RCC 7860 (cell line): ENCODE results near the gene SLC18A2.

Experiments used
- DNase-seq: peaks from one replicate; pipeline ENCODE4 v3.0.0-alpha.2; 2015; ENCODE audit warnings: low spot score
- FAIRE-seq: peaks from 2 replicates; lab custom pipeline; 2012; peaks lifted over from hg19 to GRCh38; lab: Jason Lieb, UNC

SLC18A2 gene

GRCh38 chr10:117306674-117307073, 65.8 kb downstream of the SLC18A2 start:
- DNase-seq = no peak
- FAIRE-seq = peak; percentile 16

DNA sequence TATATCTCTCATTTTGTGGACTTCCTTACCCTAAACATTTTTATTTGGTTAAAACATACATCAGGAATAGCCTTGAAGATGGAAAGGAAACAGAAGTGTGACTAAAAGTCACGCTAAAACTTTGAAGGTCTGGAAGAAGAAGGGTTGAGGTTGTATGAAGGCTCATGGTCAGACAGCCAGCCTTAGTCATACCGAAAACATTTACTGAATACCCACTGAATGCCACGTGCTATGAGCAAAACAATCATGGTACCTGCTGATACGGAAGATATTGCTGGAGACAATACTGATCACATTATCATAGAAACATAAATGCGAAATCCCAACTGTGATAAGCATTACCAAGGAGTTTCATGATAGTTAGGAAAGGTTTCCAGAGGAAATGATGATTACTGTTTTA, 70.3 kb downstream of the SLC18A2 start:
- DNase-seq (no peak), FAIRE-seq (no peak)

- FAIRE-seq (no peak), DNase-seq (no peak)
Measured at GRCh38 chr10:117312430-117312829, 71.5 kb downstream of the SLC18A2 start.

GRCh38 chr10:117313641-117314040, 72.7 kb downstream of the SLC18A2 start:
- no peak for DNase-seq

GRCh38 chr10:117316701-117317100, 75.8 kb downstream of the SLC18A2 start:
- DNase-seq = no peak
- no peak for FAIRE-seq

More at GRCh38 chr10:117313641-117314040, 72.7 kb downstream of the SLC18A2 start:
- FAIRE-seq = no peak

GRCh38 chr10:117318909-117319308, 78.0 kb downstream of the SLC18A2 start:
- peak; percentile 78 for FAIRE-seq
- DNase-seq = no peak

DNA sequence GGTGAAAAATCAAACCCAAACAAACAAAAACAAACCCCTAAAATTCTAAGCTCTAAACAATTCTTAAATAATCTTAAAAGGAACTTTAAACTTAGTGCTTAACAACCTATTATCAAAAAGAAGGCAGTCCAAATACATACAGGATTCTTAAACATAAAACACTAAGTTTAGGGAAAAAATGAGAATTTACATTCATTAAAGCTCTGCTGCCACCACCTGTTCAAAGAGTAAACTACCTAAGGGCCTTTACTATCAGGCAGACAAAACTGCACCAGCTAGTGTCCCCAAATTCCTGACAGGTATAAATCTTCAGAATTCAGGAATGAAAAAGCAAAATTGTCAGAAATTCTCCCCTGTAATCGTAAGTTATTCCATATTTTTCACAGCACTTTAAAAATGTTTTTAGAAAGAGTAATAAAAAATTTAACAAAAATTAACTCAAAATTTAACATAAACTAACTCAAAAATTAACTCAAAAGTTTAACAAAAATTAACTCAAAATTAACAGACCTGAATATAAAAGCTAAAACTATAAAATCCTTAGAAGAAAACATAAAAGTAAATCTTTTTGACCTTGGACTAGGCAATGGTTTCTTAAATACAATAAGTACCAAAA, 79.2 kb downstream of the SLC18A2 start:
- FAIRE-seq (peak; percentile 78), DNase-seq (peak; percentile 25)

GRCh38 chr10:117322260-117322659, 81.3 kb downstream of the SLC18A2 start:
- DNase-seq (no peak), FAIRE-seq (peak; percentile 63)

DNA sequence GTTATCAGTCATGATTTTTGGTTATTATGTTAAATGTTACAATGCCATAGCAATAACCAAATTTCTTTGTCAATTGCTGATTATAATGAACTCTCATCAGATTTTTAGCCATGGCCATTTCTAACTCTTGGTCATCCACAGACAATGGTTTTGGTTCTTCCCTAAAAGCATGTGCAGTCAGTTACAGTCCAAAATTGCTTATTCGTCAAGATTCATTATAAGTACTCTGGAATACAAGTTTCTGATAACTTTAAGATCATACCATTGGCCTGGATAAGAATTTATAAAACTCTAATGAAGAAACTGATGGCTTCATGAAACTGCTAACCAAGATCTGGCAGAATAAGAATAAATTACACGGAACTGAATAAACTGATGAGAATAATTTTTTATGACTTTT, 83.5 kb downstream of the SLC18A2 start:
- DNase-seq (no peak), FAIRE-seq (no peak)

- FAIRE-seq = no peak
- DNase-seq = no peak
Measured at GRCh38 chr10:117327262-117327661, 86.3 kb downstream of the SLC18A2 start.
